ENCODE data around the gene COA3. TPM values are rescaled to one million over a fixed set of nuclear protein-coding genes. Genes with fewer than 3 reads are reported as not detected.

The COA3 gene
- total and polyA plus RNA-seq, 2 experiments from 2014 or later = 81.2 to 138 TPM

- Mint-ChIP-seq H3K27me3 (ENCODE audit: insufficient read depth, low read depth, poor library complexity) (peaks cover 7% of the 10 kb centered on the region), H3K27ac (no peak overlapping the region), H3K4me3 (no peak overlapping the region), H3K9me3 (no peaks in the 10 kb centered on the region; the same call in 2 of the 3 replicates), H3K36me3 (ENCODE audit: low read depth) (peaks cover 56% of the 10 kb centered on the region), H3K4me1 (peaks cover 3% of the 10 kb centered on the region; the same call in 1 of the 3 replicates)
- no peaks in the 10 kb centered on the region for H3K27me3 ChIP-seq (ENCODE audit: insufficient read depth)
- H2AFZ ChIP-seq = no peak overlapping the region
- H3K9me2 ChIP-seq (ENCODE audit: insufficient read depth) = no peaks in the 10 kb centered on the region
- no peak for TF ChIP-seq ZNF114 (CRISPR knock-in tag; IDR thresholded peaks at IDR 0.05)
- TF ChIP-seq STAT1 (IDR thresholded peaks at IDR 0.05; ENCODE audit: unreplicated experiment) = no peak
- no peak for TF ChIP-seq CREB1 (CRISPR knock-in tag; IDR thresholded peaks at IDR 0.05; ENCODE audit: low read depth)
- no peak for TF ChIP-seq ZNF331 (CRISPR knock-in tag; IDR thresholded peaks at IDR 0.05; ENCODE audit: low read depth)
- no peak for TF ChIP-seq JUNB (IDR thresholded peaks at IDR 0.05; ENCODE audit: unreplicated experiment)
- TF ChIP-seq POLR2AphosphoS5 (IDR thresholded peaks at IDR 0.05; ENCODE audit: low read depth) = no peak
- no peak for TF ChIP-seq EZH2phosphoT487 (IDR thresholded peaks at IDR 0.05; ENCODE audit: unreplicated experiment)
- TF ChIP-seq EZH2 (IDR thresholded peaks at IDR 0.05; ENCODE audit: low read depth, unreplicated experiment) = no peak
- TF ChIP-seq CTCF (conservative IDR thresholded peaks at IDR 0.05; ENCODE audit: low read depth in 2 of 2) = no peak
- TF ChIP-seq REST (IDR thresholded peaks at IDR 0.05; ENCODE audit: unreplicated experiment) = no peak
- no peak for TF ChIP-seq NANOG (IDR thresholded peaks at IDR 0.05; ENCODE audit: borderline replicate concordance)
- TF ChIP-seq ZNF462 (CRISPR knock-in tag; IDR thresholded peaks at IDR 0.05) = no peak
- no peak for TF ChIP-seq ETS1 (IDR thresholded peaks at IDR 0.05)
- H3K27ac ChIP-seq (ENCODE audit: low read depth) = no peak overlapping the region
- H3F3A ChIP-seq (replicated peaks; ENCODE audit: low read depth) = peaks cover 18% of the 10 kb centered on the region; the same call in 1 of the 2 replicates
- no peak overlapping the region for H3K4me2 ChIP-seq
- ATAC-seq (no peak), DNase-seq (ENCODE audit: low spot score) (no peak)
- no peak overlapping the region for H3K4me3 ChIP-seq
- H3K4me1 ChIP-seq (ENCODE audit: insufficient read depth) = no peaks in the 10 kb centered on the region
- H3K36me3 ChIP-seq (ENCODE audit: insufficient read depth) = peaks cover 29% of the 10 kb centered on the region
- peaks cover 16% of the 10 kb centered on the region for H4K20me1 ChIP-seq (replicated peaks; ENCODE audit: insufficient read depth)
- no peaks in the 10 kb centered on the region for H3K79me2 ChIP-seq (replicated peaks; ENCODE audit: insufficient read depth)
Measured at GRCh38 chr17:42845556-42845917, 47.0 kb upstream of the COA3 start.

All from GM23338 (cell line).